Mammary epithelial cell (primary cell): Measurements from ENCODE around the gene BDKRB2.

Experiments used
- CTCF ChIP-seq, 2 donors: IDR thresholded peaks in 1 of 2; conservative IDR thresholded peaks in 1 of 2; 2 replicates each; pipeline ENCODE4 v1.5.1; 2011 to 2012; ENCODE audit warnings: inconsistent platforms in 2 of 2, low read length in 2 of 2, mild to moderate bottlenecking in 2 of 2, control low read depth in 1 of 2, low read depth in 1 of 2; ENCODE audit not compliant: insufficient read depth in 1 of 2; ENCODE audit errors: extremely low read depth in 1 of 2
- EZH2 ChIP-seq: IDR thresholded peaks from 2 replicates; pipeline ENCODE4 v1.6.1; 2012; ENCODE audit warnings: low read length, inconsistent platforms, borderline replicate concordance

GRCh38 chr14:96271421-96271762 lies 66.8 kb downstream of the BDKRB2 start:
- no peak for TF ChIP-seq EZH2
- TF ChIP-seq CTCF (conservative IDR thresholded peaks at IDR 0.05 in 1 of 2, IDR thresholded peaks at IDR 0.05 in 1 of 2; ENCODE audit: extremely low read depth in 1 of 2, insufficient read depth in 1 of 2, low read depth in 1 of 2, low read length in 2 of 2): no peak
